HEK293 (cell line): ENCODE measurements around the gene GALNTL6.

Source experiments
- CTCF ChIA-PET: fragments of 350-600 bp; formaldehyde crosslinking; extraction: SDS; loops from one replicate; lab custom pipeline; 2021; ENCODE audit warnings: antibody characterized with exemption; lab: Yijun Ruan, JAX
- POLR2A ChIA-PET: fragments of 300-600 bp; formaldehyde crosslinking; extraction: SDS; loops from one replicate; lab custom pipeline; 2020; ENCODE audit warnings: antibody characterized with exemption, inconsistent platforms; lab: Yijun Ruan, JAX
- H3K27ac ChIP-seq: fragments of 200-500 bp; sonication (Bioruptor generic); 2 replicates; pipeline ENCODE4 v1.5.1; 2014; ENCODE audit warnings: low read depth, low read length, control low read depth, inconsistent platforms; ENCODE audit errors: extremely low read depth
- H3K36me3 ChIP-seq, 2 experiments: fragments of 200-500 bp in 1 of 2; sonication (Bioruptor generic) in 1 of 2; 1 replicate in 1 of 2; 2 replicates in 1 of 2; pipeline ENCODE4 v1.5.1; 2014 to 2017; ENCODE audit warnings: inconsistent platforms in 2 of 2, low read length in 2 of 2; ENCODE audit not compliant: control insufficient read depth in 2 of 2, insufficient read depth in 1 of 2
- H3K4me1 ChIP-seq: fragments of 200-500 bp; sonication (Bioruptor generic); 2 replicates; pipeline ENCODE4 v1.5.1; 2014; ENCODE audit warnings: mild to moderate bottlenecking, low read length, inconsistent platforms; ENCODE audit not compliant: control insufficient read depth, insufficient read depth
- H3K4me3 ChIP-seq: 2 replicates; pipeline ENCODE4 v1.5.1; 2011; ENCODE audit warnings: low read depth, mild to moderate bottlenecking, control low read depth, low read length, moderate library complexity
- H3K9me3 ChIP-seq: fragments of 200-500 bp; sonication (Bioruptor generic); 2 replicates; pipeline ENCODE4 v1.5.1; 2014; ENCODE audit warnings: low read depth, low read length, inconsistent platforms; ENCODE audit not compliant: control insufficient read depth, insufficient read depth
- ATF2 ChIP-seq: fragments of 450-650 bp; formaldehyde crosslinking; IDR thresholded peaks from 2 replicates; pipeline ENCODE4 v1.5.1; 2016; ENCODE audit warnings: missing biosample characterization, missing genetic modification characterization, low read depth
- HOXD13 ChIP-seq: sonication (generic); formaldehyde crosslinking; IDR thresholded peaks from 2 replicates; pipeline ENCODE4 v1.8.0; 2022; ENCODE audit warnings: missing genetic modification reagents, borderline replicate concordance
- PBX3 ChIP-seq: sonication (generic); formaldehyde crosslinking; IDR thresholded peaks from 2 replicates; pipeline ENCODE4 v1.8.1; 2022; ENCODE audit warnings: mild to moderate bottlenecking, moderate library complexity, missing genetic modification reagents
- SALL2 ChIP-seq: fragments of 450-650 bp; formaldehyde crosslinking; IDR thresholded peaks from 2 replicates; pipeline ENCODE4 v1.5.0; 2017; ENCODE audit warnings: missing biosample characterization, mild to moderate bottlenecking, missing genetic modification characterization, borderline replicate concordance
- ZBTB8A ChIP-seq: fragments of 450-650 bp; formaldehyde crosslinking; IDR thresholded peaks from 2 replicates; pipeline ENCODE4 v1.5.1; 2016; ENCODE audit warnings: missing biosample characterization, missing genetic modification characterization
- ZNF221 ChIP-seq: fragments of 450-650 bp; formaldehyde crosslinking; IDR thresholded peaks from 2 replicates; pipeline ENCODE4 v1.5.1; 2017; ENCODE audit warnings: missing biosample characterization, missing genetic modification characterization, borderline replicate concordance
- ZNF248 ChIP-seq: fragments of 450-650 bp; formaldehyde crosslinking; IDR thresholded peaks from 2 replicates; pipeline ENCODE4 v1.5.1; 2017; ENCODE audit warnings: missing biosample characterization, missing genetic modification characterization
- ZNF274 ChIP-seq, 2 experiments: fragments of 200-500 bp in 1 of 2; fragments of 450-650 bp in 1 of 2; sonication (Bioruptor generic) in 1 of 2; formaldehyde crosslinking in 1 of 2; IDR thresholded peaks; 2 replicates each; pipeline versions ENCODE4 v1.5.1 to v1.6.1; 2014 to 2016; ENCODE audit warnings: borderline replicate concordance in 1 of 2, inconsistent platforms in 1 of 2, low read length in 1 of 2, missing biosample characterization in 1 of 2, missing genetic modification characterization in 1 of 2
- ZNF292 ChIP-seq: fragments of 450-650 bp; formaldehyde crosslinking; IDR thresholded peaks from 2 replicates; pipeline ENCODE4 v1.5.1; 2016; ENCODE audit warnings: low read depth, missing biosample characterization, missing genetic modification characterization, borderline replicate concordance
- ZNF366 ChIP-seq: fragments of 450-650 bp; formaldehyde crosslinking; conservative IDR thresholded peaks from 2 replicates; pipeline ENCODE4 v1.5.1; 2016; ENCODE audit warnings: missing biosample characterization, missing genetic modification characterization
- ZNF473 ChIP-seq: fragments of 450-650 bp; formaldehyde crosslinking; IDR thresholded peaks from 2 replicates; pipeline ENCODE4 v1.5.1; 2017; ENCODE audit warnings: missing biosample characterization, missing genetic modification characterization
- ZNF596 ChIP-seq: fragments of 450-650 bp; IDR thresholded peaks from 2 replicates; pipeline ENCODE4 v1.5.0; 2018; ENCODE audit warnings: missing biosample characterization, mild to moderate bottlenecking, missing genetic modification characterization, moderate library complexity
- ZNF600 ChIP-seq: fragments of 450-650 bp; formaldehyde crosslinking; IDR thresholded peaks from 2 replicates; pipeline ENCODE4 v1.5.1; 2016; ENCODE audit warnings: missing biosample characterization, missing genetic modification characterization
- ZNF660 ChIP-seq: fragments of 450-650 bp; IDR thresholded peaks from 2 replicates; pipeline ENCODE4 v1.5.1; 2018; ENCODE audit warnings: missing biosample characterization, mild to moderate bottlenecking, missing genetic modification characterization
- ZNF670 ChIP-seq: fragments of 450-650 bp; formaldehyde crosslinking; IDR thresholded peaks from 2 replicates; pipeline ENCODE4 v1.5.1; 2016; ENCODE audit warnings: missing biosample characterization, missing genetic modification characterization, low read depth
- ZNF707 ChIP-seq: fragments of 450-650 bp; formaldehyde crosslinking; IDR thresholded peaks from 2 replicates; pipeline ENCODE4 v1.5.1; 2016; ENCODE audit warnings: missing biosample characterization, missing genetic modification characterization
- ZNF837 ChIP-seq: fragments of 450-650 bp; formaldehyde crosslinking; IDR thresholded peaks from 2 replicates; pipeline ENCODE4 v1.5.1; 2016; ENCODE audit warnings: missing biosample characterization, missing genetic modification characterization
- ZSCAN16 ChIP-seq: fragments of 450-650 bp; formaldehyde crosslinking; IDR thresholded peaks from 2 replicates; pipeline ENCODE4 v1.5.1; 2016; ENCODE audit warnings: missing biosample characterization, missing genetic modification characterization
- TF ChIP-seq, protein P1 (sequence below): fragments of 450-650 bp; formaldehyde crosslinking; IDR thresholded peaks from 2 replicates; pipeline ENCODE4 v1.5.1; 2016; ENCODE audit warnings: missing biosample characterization, missing genetic modification characterization
- TF ChIP-seq, protein P2 (sequence below): fragments of 450-650 bp; formaldehyde crosslinking; IDR thresholded peaks from 2 replicates; pipeline ENCODE4; 2016; ENCODE audit warnings: missing biosample characterization, missing genetic modification characterization
- TF ChIP-seq, protein P3 (sequence below): IDR thresholded peaks from 2 replicates; pipeline ENCODE4 v1.6.1; 2011; ENCODE audit warnings: mild to moderate bottlenecking, low read depth, low read length, borderline replicate concordance
- TF ChIP-seq, protein P4 (sequence below): fragments of 450-650 bp; formaldehyde crosslinking; IDR thresholded peaks from 2 replicates; pipeline ENCODE4 v1.5.1; 2017; ENCODE audit warnings: missing biosample characterization, missing genetic modification characterization

Gene GALNTL6

DNA sequence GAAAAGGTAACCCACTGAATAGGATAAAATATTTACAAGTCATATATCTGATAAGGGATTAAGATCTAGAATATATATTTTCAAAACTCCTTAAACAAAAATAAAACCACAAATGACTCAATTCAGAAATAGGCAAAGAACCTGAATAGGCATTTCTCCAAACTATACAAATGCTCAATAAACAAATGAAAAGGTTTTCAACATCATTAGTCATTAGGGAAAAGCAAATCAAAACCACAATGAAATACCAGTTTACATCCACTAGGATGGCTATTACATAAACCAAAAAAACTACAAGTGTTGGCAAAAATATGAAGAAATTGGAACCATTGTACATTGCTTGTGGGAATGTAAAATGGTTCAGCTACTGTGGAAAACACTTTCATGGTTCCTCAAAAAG lies 1188.4 kb downstream of the GALNTL6 start:
- H3K27ac ChIP-seq: no peak overlapping the region
- ChIA-PET POLR2A (no interaction called here), CTCF (no interaction called here)
- H3K4me1 ChIP-seq: 0 out of 2 replicates have a peak, but pooled peaks cover 3% of the 10 kb centered on the region
- H3K36me3 ChIP-seq: no peaks in the 10 kb centered on the region
- H3K9me3 ChIP-seq: no peaks in the 10 kb centered on the region
- TF ChIP-seq, protein P1, sequence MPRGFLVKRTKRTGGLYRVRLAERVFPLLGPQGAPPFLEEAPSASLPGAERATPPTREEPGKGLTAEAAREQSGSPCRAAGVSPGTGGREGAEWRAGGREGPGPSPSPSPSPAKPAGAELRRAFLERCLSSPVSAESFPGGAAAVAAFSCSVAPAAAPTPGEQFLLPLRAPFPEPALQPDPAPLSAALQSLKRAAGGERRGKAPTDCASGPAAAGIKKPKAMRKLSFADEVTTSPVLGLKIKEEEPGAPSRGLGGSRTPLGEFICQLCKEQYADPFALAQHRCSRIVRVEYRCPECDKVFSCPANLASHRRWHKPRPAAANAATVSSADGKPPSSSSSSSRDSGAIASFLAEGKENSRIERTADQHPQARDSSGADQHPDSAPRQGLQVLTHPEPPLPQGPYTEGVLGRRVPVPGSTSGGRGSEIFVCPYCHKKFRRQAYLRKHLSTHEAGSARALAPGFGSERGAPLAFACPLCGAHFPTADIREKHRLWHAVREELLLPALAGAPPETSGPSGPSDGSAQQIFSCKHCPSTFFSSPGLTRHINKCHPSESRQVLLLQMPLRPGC: no peak
- TF ChIP-seq ZNF248: no peak
- TF ChIP-seq SALL2 (tag by site-specific recombination): no peak
- no peak for TF ChIP-seq ZNF274 (IDR thresholded peaks at IDR 0.05; ENCODE audit: low read length)
- TF ChIP-seq ZNF274 (tag by site-specific recombination; IDR thresholded peaks at IDR 0.05; ENCODE audit: borderline replicate concordance): no peak
- no peak for TF ChIP-seq ZNF366 (tag by site-specific recombination)
- no peak for TF ChIP-seq ZNF596 (tag by site-specific recombination)
- TF ChIP-seq, protein P2, sequence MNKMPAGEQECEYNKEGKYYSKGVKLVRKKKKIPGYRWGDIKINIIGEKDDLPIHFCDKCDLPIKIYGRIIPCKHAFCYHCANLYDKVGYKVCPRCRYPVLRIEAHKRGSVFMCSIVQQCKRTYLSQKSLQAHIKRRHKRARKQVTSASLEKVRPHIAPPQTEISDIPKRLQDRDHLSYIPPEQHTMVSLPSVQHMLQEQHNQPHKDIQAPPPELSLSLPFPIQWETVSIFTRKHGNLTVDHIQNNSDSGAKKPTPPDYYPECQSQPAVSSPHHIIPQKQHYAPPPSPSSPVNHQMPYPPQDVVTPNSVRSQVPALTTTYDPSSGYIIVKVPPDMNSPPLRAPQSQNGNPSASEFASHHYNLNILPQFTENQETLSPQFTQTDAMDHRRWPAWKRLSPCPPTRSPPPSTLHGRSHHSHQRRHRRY (tag by site-specific recombination): no peak
- TF ChIP-seq ZSCAN16 (tag by site-specific recombination): no peak
- no peak for TF ChIP-seq ZNF660 (tag by site-specific recombination)
- TF ChIP-seq ZNF707 (tag by site-specific recombination): no peak
- TF ChIP-seq ATF2 (tag by site-specific recombination): no peak
- TF ChIP-seq ZNF670 (tag by site-specific recombination): no peak
- TF ChIP-seq ZNF600 (tag by site-specific recombination): no peak
- TF ChIP-seq, all 188 proteins: peak for 0
- H3K4me3 ChIP-seq: no peak overlapping the region

- H3K27ac ChIP-seq: no peak overlapping the region
- no peaks in the 10 kb centered on the region for H3K9me3 ChIP-seq
- TF ChIP-seq ZBTB8A (tag by site-specific recombination) (no peak), ZNF292 (tag by site-specific recombination) (no peak), HOXD13 (CRISPR knock-in tag) (no peak), ZNF221 (no peak), ZNF837 (tag by site-specific recombination) (no peak), PBX3 (no peak), ZNF473 (tag by site-specific recombination) (no peak)
- TF ChIP-seq, protein P3, sequence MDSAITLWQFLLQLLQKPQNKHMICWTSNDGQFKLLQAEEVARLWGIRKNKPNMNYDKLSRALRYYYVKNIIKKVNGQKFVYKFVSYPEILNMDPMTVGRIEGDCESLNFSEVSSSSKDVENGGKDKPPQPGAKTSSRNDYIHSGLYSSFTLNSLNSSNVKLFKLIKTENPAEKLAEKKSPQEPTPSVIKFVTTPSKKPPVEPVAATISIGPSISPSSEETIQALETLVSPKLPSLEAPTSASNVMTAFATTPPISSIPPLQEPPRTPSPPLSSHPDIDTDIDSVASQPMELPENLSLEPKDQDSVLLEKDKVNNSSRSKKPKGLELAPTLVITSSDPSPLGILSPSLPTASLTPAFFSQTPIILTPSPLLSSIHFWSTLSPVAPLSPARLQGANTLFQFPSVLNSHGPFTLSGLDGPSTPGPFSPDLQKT: no peak
- TF ChIP-seq, protein P4, sequence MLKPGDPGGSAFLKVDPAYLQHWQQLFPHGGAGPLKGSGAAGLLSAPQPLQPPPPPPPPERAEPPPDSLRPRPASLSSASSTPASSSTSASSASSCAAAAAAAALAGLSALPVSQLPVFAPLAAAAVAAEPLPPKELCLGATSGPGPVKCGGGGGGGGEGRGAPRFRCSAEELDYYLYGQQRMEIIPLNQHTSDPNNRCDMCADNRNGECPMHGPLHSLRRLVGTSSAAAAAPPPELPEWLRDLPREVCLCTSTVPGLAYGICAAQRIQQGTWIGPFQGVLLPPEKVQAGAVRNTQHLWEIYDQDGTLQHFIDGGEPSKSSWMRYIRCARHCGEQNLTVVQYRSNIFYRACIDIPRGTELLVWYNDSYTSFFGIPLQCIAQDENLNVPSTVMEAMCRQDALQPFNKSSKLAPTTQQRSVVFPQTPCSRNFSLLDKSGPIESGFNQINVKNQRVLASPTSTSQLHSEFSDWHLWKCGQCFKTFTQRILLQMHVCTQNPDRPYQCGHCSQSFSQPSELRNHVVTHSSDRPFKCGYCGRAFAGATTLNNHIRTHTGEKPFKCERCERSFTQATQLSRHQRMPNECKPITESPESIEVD: no peak
- CTCF ChIA-PET: interaction anchor here (1.4 kb wide), 1 partner anchor 10 kb away, joined by 3 read pairs; no protein-coding TSS in a partner anchor
- POLR2A ChIA-PET: no interaction called here
- no peaks in the 10 kb centered on the region for H3K36me3 ChIP-seq
- H3K4me3 ChIP-seq: no peak overlapping the region
- H3K4me1 ChIP-seq: 0 out of 2 replicates have a peak, but pooled peaks cover 3% of the 10 kb centered on the region
These were observed 1189.8 kb downstream of the GALNTL6 start for GRCh38 chr4:173002830-173003561.
